Kidney tubule cell (primary cell): ENCODE results near the gene RPS28.
A peak's percentile ranks its signal among the peaks of the same experiment; 100 is the strongest.
"Not testable (repeated sequence)": the region's sequence is repeated elsewhere in the genome, so short reads cannot be mapped to it uniquely, and the experiment has no call there.

Experiments
- DNase-seq: peaks from one replicate; pipeline ENCODE4 v3.0.0-alpha.2; 2018; ENCODE audit warnings: low spot score

RPS28 gene

DNA sequence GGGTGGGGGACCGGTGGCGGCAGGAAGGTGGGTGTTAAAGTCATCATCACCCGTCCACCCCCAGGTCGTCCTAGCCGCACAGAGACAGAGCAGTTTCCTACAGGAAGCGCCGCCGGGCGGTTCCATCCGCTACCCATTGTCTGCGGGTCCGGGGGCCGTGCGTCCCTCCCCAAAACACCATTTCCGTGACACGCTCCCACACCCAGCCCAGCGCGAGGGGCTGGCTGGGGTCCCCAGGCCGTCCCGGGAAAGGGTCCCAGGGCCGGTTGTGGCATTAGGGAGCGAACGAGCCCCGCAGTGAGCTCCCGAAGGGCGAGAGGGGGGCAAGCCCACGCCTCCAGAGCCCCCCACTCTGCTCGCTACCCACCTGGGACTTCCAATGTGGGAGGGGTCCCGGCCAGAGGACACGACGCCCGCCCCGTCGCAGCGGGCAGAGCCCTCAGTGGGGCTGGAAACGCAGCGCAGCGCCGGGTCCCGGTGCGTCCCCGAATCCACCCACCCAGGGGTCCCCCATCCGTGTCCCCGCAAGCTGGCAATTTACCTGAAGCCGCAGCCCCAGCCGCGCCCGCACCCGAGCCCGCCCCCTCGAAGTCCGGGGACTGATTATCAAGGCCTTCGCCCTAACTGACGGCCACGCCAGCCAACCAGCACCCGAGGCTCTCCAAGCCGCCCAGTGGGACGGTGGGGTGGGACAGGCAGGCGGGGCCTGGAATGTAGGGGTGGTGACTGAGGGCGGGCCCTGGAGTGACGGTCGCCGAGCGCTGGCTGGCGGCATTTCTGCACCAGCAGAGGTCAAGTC, 21.6 kb downstream of the RPS28 start, which contains the start of gene KANK3:
KANK3 (minus strand) TSS at position 579 of the 799 bp plus-strand sequence. CDS start 5,434 bp downstream, outside the sequence.
- DNase-seq: peak; percentile 91

DNA sequence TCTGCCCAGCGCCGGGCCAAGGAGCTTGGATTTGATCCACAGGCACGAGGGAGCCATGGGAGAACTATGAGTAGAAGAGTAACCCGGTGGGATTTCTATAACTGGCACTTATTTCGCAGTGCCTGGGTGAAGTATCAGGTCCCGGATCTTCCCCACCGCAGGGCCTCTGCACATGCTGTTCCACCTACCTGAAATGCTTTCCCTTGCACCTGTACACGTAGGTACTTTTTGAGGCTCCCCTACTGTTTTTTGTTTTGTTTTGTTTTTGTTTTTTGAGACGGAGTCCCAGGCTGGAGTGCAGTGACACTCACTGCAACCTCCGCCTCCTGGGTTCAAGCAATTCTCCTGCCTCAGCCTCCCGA, 22.2 kb downstream of the RPS28 start:
- DNase-seq: no peak

DNA sequence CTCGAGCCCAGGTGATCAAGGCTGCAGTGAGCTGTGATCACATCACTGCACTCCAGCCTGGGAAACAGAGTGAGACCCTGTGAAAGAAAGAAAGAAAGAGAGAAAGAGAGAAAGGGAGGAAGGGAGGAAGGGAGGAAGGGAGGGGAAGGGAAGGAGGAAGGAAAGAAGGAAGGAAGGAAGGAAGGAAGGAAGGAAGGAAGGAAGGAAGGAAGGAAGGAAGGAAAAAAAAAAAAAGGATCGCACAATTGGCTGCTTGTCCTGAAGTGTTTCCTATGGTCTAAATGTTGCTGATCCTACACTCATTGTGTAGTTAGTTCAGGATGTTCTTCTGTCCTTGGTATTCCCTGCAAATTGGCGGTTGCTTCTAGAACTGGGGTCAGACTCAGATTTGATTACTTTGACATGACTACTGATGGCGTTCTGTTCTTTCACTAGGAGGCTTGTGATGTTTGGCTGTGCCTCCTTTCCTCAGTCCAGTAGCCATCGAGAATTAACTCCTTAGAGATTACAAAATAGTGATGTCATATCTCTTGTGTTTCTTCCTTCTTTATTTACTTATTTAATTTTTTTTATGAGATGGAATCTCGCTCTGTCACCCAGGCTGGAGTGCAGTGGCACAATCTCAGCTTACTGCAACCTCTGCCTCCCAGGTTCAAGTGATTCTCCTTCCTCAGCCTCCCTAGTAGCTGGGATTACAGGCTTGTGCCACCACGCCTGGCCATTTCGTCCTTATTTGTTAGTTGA, 28.5 kb downstream of the RPS28 start:
- DNase-seq: not testable (repeated sequence)

DNA sequence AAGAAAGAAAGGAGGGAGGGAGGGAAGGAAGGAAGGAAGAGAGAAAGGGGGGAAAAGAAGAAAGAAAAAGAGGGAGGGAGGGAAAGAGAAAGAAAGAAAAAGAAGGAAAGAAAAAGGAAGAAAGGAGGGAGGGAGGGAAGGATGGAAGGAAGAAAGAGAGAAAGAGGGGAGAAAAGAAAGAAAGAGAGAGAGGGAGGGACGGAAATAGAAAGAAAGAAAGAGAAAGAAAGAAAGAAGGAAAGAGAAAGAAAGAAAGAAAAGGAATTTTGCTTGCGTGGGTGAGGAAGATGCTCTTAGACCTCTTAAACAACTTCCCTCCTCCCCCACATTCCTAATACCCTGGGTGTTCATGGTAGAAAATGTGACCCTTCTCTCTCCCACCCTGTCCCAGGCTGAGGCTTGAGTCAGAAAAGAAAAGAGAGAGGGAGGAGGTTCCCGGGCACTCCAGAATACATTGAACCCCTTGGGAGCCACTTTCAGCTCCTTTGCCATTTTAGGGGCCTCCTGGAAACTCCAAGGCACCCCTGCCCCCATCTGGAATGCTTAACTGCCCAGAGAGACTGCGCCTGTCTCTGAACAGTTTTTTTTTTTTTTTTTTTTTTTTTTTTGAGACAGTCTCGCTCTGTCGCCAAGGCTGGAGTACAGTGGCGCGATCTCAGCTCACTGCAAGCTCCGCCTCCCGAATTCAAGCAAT, 31.0 kb downstream of the RPS28 start:
- DNase-seq: no peak

DNA sequence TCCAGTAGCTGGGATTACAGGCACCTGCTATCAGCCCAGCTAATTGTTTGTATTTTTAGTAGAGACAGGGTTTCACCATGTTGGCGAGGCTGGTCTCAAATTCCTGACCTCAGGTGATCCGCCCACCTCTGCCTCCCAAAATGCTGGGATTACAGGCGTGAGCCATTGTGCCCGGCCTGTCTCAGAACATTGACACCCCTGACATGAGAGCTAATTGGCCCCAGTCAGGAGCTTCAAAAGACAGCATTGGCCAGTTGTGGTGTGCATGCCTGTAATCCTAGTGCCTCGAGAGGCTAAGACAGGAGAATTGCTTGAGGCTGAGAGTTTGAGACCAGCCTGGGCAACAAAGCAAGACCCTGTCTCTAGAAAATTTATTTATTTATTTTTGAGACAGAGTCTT, 31.5 kb downstream of the RPS28 start:
- not testable (repeated sequence) for DNase-seq

DNA sequence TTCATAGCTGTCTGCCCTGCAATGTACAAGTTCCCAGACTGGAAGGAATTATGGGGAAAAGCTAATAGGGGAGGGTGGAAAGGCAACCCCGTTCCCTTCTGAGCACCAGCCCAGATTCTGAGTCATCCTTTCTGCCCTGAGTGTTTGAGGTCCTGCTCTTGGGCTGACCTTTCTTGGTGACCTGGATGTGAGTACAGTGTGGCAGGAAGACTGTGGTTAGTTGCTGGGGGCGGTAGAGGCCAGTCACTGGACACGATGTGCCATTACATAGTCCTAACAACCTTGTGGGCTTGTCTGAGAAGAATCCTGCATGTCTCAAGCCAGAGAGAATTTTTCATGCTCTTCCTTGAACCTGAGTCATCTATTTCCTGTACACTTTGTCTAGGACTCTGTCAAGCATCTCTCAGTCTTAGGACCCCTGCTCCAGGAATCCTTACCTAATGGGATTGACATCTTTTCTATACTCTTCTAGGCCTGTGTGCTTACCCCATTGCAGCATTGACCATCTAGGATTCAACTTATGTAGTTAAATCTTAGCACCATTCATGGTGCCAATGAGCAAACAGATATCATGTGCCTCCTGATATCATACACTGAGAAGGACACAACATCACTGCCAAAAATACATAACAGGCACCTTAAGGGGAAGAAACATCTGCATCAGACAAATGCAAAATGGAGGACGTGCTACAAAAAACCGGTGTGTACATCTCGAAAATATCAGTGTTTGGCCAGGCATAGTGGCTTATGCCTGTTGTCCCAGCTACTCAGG, 34.5 kb downstream of the RPS28 start:
- DNase-seq: peak; percentile 99

DNA sequence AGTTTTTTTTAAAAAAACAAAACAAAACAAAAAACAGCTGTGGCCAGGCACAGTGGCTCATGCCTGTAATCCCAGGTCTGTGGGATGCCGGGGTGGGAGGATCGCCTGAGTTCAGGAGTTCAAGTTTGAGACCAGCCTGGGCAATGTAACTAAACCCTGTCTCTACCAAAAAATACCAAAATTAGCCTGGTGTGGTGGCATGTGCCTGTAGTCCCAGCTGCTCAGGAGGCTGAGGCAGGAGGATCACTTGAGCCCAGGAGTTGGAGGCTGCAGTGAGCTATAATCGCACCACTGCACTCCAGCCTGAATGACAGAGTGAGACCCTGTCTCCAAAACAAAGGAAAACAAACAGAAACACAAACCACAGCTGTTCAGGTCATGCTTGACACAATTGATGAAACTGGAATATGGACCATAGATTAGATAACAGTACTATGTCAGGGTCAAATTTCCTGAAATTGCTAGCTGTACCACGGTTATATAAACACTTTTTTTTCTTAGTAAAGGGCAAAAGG, 35.8 kb downstream of the RPS28 start:
- DNase-seq: no peak

DNA sequence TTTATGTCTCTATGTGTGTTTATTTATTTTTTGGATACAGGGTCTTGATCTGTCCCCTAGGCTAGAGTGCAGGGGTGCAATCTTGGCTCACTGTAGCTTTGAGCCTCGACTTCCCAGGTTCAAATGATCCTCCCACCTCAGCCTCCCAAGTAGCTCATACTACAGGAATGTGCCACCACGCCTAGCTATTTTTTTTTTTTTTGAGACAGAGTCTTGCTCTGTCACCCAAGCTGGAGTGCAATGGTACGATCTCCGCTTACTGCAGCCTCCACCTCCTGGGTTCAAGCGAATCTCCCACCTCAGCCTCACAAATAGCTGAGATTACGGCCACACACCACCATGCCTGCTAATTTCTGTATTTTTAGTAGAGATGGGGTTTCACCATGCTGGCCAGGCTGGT, 37.7 kb downstream of the RPS28 start:
- no peak for DNase-seq

DNA sequence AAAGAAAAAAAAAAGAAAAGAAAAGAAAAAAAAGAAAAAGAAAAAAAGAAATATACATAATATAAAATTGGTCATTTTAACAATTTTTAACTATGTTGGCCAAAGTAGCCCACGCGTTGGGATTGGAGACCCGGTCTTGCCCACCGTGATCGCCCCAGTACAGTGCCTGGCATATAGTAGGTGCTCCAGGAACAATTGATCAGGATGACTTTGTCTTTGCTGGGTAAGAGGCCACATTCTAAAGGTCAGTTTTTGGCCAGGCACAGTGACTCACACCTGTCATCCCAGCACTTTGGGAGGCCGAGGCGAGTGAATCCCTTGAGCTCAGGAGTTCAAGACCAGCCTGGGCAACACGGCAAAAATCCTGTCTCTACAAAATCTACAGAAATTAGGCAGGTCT, 38.9 kb downstream of the RPS28 start:
- no peak for DNase-seq

DNA sequence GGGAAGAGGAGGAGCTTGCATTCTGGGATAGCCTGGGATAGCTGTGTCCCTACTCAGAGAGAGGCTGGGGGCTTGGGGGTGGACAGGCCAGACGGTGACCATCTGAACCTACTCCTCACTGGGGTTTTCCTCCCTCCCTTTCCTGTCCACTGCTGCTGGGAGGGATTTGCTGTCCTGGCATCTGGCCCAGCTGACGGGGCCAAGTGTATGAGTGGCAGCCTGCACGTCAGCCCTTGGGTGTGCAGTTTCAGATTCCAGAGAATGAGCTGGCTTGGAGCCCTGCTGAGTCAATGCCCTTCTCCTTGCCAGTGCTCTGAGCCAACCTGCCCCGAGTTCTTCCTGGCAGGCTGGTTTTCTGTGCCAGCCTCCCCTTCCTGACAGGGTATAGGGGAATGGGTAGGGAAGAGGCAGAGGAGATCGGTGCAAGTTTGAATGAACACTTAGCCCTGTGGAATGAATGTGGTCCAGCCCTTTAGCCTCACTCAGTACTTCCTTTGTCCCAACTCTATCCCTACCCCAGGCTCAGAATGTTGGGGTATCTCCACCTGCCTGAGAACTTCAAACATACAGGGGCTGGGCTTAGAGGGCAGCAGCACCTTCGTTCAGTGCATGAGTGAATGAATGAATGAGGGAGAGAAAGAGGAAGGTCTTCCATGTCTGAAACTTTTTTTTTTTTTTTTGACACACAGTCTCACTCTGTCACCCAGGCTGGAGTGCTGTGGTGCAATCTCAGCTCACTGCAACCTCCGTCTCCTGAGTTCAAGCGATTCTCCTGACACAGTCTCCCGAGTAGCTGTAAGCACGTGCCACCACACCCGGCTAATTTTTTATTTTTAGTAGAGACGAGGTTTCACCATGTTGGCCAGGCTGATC, 40.9 kb downstream of the RPS28 start:
- DNase-seq: peak; percentile 99

DNA sequence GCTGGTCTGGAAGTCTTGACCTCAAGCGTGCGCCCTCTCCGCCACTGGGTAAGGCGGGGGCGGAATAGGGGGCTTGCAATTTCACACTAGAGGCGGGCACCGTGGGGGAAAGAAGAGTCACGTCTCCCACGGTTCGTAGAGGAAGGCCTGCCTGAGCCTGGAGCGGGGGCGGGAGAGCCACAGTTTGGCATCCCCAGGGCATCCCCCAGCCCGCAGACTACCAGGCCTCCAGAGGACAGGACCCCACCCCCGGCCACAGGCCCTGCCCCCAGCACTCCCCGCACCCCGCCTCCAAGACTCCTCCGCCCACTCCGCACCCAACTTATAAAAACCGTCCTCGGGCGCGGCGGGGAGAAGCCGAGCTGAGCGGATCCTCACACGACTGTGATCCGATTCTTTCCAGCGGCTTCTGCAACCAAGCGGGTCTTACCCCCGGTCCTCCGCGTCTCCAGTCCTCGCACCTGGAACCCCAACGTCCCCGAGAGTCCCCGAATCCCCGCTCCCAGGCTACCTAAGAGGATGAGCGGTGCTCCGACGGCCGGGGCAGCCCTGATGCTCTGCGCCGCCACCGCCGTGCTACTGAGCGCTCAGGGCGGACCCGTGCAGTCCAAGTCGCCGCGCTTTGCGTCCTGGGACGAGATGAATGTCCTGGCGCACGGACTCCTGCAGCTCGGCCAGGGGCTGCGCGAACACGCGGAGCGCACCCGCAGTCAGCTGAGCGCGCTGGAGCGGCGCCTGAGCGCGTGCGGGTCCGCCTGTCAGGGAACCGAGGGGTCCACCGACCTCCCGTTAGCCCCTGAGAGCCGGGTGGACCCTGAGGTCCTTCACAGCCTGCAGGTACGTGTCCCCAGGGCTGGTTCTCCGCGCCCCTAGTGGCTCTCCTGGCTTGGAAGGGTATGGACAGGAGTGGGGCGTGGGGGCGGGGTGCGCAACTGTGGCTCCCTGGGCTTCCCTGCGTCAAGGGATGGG, 42.8 kb downstream of the RPS28 start, which contains the start of gene ANGPTL4:
ANGPTL4 (plus strand) TSS at position 353 of the 969 bp plus-strand sequence; CDS start at position 520, 167 bp downstream.
- DNase-seq: peak; percentile 50

DNA sequence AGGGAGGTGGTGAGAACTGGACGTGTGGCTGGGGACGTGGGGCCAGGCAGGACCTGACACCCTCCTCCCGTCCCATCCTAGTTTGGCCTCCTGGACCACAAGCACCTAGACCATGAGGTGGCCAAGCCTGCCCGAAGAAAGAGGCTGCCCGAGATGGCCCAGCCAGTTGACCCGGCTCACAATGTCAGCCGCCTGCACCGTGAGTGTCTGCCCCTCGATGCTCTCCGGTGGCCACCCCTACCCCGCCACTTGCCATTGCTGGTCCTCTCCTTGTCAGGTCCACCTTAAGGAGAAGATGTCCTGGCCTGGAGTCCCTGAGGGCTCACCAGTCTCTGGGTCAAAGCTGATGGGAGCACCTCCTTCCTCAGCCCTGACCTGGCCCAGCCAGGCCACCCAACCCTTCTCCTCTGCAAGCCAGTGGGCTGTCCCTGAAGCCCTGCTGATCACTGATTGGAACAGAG, 44.9 kb downstream of the RPS28 start:
- no peak for DNase-seq

DNA sequence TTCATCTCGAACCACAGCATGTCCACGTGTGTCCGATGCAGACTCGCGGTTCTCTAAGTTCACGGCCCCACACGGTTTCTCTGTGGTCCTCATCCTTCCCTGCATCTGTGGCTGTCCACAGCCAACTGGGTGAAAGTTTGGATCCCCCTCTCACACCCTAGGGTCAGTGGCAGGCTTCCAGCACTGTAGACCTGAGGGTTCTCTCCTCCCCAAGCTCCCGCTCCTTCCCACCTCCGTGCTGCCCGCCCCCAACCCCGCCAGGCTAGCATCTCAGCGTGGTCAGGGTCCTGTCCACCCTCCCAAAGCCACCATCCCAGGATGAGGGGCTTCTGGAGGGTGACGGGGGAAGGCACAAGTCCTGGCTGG, 45.6 kb downstream of the RPS28 start:
- no peak for DNase-seq

DNA sequence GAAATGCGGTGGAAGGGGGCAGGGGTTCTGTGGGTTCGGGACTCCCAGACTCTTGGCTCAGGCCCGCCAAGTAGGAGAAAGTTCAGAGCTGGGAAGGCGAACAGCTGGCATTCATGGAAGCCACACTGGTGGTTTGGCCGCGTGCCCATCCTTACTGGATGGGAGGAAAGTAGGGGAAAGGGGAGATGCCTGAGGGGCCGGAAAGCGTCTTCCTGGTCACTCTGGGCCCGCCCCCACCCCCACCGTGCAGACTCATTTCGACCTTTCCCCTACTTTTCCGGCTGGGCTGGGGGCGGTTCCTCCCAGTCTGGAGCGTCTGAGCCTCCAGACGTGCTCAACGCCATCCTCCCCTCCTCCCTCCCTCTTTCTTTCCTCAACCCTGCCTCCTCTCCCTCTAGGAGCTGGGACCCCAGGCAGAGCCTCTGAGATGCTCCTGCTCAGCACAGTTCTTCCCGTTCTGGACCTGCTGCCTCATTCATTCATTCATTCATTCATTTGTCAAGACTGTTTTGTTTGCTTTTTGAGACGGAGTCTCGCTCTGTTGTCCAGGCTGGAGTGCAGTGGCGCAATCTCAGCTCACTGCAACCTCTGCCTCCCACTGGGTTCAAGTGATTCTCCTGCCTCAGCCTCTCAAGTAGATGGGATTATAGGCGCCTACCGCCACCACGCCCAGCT, 46.2 kb downstream of the RPS28 start:
- peak; percentile 96 for DNase-seq

DNA sequence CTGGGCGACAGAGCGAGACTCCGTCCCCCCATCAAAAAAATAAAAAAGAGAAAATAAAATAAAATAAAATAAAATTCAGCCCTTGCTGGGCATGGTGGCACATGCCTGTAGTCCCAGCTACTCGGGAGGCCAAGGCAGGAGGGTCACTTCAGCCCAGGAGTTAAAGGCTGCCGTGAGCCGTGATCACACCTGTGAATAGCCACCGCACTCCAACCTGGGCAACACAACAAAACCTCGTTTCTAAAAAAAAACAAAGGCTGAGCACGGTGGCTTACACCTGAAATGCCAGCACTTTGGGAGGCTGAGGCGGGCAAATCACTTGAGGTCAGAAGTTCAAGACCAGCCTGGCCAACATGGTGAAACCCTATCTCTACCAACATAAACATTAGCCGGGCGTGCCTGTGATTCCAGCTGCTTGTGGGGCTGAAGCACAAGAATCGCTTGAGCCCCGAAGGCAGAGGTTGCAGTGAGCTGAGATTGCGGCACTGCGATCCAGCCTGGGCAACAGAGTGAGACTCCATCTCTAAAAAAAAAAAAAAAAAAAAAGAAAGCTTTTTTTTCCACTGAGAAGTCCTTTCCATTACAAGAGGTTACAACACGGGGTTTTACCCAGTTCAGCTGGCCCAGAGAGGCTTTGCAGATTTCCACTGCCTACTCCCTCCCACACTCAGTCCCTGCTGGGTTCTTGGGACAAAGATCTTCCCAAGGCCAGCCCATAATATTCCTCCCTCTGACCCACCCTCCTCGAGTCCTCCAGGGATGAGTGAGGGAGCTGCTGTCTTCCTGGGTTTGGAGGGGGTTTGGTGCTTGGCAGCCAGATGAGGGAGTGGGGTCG, 49.1 kb downstream of the RPS28 start:
- no peak for DNase-seq

DNA sequence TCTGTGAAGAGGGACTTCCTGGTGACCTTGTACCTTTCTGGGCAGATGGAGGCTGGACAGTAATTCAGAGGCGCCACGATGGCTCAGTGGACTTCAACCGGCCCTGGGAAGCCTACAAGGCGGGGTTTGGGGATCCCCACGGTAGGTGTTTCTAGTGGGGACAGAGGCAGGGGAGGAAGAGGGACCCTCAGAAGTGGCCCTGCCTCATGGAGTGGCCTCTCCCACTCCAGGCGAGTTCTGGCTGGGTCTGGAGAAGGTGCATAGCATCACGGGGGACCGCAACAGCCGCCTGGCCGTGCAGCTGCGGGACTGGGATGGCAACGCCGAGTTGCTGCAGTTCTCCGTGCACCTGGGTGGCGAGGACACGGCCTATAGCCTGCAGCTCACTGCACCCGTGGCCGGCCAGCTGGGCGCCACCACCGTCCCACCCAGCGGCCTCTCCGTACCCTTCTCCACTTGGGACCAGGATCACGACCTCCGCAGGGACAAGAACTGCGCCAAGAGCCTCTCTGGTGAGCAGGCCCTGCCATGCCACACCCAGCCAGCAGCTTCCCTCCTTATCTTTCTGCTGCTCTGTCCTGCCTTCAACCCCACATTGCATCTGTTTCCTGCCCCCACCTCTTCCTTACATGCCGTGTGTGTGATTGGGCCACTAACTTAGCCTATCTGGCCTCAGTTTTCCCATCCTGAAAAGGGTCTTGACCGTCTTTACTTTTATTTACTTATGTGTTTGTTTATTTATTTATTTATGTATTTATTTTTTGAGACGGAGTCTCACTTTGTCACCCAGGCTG, 49.9 kb downstream of the RPS28 start:
- no peak for DNase-seq
